GM19239 (cell line): ENCODE results near the gene PLA2G4A.
"Not testable (repeated sequence)": the region's sequence is repeated elsewhere in the genome, so short reads cannot be mapped to it uniquely, and the experiment has no call there.

Experiments
- DNase-seq: peaks from one replicate; pipeline ENCODE4 v3.0.0; 2011; ENCODE audit warnings: low spot score; ENCODE audit not compliant: insufficient read length
- FAIRE-seq: peaks from 2 replicates; lab custom pipeline; 2011; peaks lifted over from hg19 to GRCh38; lab: Jason Lieb, UNC

PLA2G4A gene

GRCh38 chr1:186903374-186904136, 74.8 kb downstream of the PLA2G4A start:
- DNase-seq, result no peak
- no peak for FAIRE-seq

DNA sequence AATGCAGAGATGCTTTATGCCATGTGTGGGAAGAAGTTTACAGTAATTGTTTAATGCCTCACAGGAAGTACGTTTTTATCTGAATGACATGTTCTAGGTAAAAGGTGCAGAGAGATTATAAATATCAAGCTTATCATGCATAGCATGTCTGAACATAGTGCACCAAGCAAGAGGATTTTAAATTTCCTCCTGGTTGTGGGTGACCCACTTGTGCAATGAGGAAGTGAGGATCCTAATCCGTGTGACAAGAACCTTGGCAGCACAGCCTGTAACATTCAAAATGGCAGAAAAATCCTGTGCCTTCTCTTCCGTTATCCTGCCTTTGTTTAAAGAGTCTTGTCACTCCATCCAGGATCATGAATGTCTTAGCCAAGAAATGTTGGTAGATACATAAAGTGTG, 75.6 kb downstream of the PLA2G4A start:
- DNase-seq (no peak), FAIRE-seq (no peak)

DNA sequence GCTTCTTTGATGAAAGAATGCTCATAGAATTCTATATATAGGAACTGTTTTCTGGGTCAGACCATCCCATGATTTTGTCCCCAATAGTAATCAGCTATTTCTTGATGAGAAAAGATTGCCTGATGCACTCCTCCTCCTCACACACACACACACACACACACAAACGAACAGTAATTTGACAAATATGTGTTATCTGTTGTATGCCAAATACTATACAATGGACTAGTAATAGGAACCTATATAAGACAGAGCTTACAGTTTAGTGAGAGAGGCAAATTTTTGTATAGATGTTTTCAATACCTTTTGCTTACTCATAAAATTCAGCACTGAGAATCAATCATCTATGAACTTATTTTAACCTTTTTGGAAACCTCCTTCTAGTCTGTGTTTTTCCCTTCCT, 76.8 kb downstream of the PLA2G4A start:
- no peak for DNase-seq
- no peak for FAIRE-seq

GRCh38 chr1:186915555-186915954, 86.8 kb downstream of the PLA2G4A start:
- DNase-seq, result no peak
- FAIRE-seq, result no peak

GRCh38 chr1:186917106-186917786, 88.5 kb downstream of the PLA2G4A start:
- FAIRE-seq, DNase-seq: not testable (repeated sequence)

- FAIRE-seq, DNase-seq: not testable (repeated sequence)
Observed at GRCh38 chr1:186921386-186921785, 92.6 kb downstream of the PLA2G4A start.

- DNase-seq, FAIRE-seq: not testable (repeated sequence)
Observed at GRCh38 chr1:186922814-186923213, 94.1 kb downstream of the PLA2G4A start.

DNA sequence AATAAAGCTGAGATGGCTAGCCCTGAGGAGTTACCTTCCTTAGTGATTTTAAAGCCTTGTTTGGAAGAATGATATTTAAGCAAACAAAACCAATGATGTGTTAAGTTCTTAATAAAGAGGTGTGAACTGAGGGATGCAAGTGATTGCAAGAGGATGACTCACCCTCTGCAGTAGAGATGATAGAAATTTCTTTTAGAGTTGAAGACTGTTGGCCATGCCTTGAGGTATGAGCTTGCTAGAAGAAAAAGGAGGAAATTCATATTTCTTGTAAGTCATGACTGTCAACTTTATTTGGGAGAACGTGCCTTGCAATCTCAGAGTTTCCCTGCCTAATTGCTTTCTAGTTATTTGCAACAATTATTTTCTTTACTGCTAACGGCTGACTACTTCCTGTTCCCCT, 94.7 kb downstream of the PLA2G4A start:
- no peak for FAIRE-seq
- no peak for DNase-seq

DNA sequence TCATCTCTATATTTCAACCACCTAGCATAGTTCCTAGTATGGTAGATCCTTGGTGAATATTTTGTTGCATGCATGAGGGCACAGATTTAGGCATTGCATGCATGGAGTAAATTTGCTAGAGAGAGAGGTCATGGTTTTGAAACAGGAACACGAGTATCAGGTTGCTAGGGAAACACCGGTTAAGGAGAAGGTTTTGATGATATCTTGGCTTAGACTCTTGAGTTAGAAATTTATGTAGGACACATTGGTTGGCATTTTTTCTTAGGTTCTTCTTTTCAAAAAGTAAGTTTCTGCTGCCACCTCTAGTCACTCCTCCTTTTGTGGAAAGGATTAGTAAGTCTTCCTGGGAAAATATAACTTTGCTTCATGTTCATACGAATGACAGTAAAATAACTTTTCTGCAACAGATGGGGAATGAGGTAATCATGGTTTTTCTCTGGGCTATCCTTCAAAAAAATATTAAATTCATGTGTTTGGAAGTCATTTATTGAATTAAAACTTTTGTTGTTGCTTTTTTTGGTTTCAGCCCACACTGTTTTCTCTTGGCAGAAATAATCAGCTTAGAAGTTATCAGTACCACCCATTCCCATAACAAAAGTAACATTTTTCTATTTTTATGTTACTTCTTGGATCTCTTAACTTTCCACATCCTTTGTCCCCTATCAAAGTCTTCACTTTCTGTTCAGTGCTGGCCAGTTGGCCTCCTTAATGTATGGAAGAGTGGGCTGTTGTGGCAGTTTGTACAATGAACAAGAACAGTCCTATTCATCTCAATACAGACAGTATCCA, 97.3 kb downstream of the PLA2G4A start:
- FAIRE-seq, result no peak

DNA sequence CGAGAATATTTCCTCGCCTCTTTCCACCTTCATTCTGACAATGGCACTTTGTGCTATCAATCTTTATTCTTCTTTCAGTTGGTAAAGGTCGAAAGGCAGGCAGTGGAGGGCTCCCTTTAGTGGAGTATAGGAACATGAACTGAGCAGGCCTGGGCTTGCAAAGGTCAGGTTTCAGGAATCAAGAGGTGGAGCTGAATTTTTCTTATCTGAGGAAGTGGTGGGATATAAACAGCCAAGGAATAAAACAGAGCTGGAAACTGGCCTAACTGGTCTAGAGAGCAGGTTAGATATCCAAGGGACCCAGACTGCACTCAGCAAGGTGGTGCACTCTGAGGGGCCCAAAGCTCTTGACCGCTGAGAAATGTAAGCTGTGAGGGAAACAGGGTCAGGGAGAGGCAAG, 99.1 kb downstream of the PLA2G4A start:
- DNase-seq, result no peak

More for the DNA sequence above, 97.3 kb downstream of the PLA2G4A start:
- no peak for DNase-seq

GRCh38 chr1:186930238-186930637, 101.5 kb downstream of the PLA2G4A start:
- DNase-seq (no peak), FAIRE-seq (no peak)

More for the DNA sequence above, 99.1 kb downstream of the PLA2G4A start:
- FAIRE-seq, result no peak

- DNase-seq, result no peak
- no peak for FAIRE-seq
Observed at GRCh38 chr1:186937016-186937670, 108.4 kb downstream of the PLA2G4A start.

DNA sequence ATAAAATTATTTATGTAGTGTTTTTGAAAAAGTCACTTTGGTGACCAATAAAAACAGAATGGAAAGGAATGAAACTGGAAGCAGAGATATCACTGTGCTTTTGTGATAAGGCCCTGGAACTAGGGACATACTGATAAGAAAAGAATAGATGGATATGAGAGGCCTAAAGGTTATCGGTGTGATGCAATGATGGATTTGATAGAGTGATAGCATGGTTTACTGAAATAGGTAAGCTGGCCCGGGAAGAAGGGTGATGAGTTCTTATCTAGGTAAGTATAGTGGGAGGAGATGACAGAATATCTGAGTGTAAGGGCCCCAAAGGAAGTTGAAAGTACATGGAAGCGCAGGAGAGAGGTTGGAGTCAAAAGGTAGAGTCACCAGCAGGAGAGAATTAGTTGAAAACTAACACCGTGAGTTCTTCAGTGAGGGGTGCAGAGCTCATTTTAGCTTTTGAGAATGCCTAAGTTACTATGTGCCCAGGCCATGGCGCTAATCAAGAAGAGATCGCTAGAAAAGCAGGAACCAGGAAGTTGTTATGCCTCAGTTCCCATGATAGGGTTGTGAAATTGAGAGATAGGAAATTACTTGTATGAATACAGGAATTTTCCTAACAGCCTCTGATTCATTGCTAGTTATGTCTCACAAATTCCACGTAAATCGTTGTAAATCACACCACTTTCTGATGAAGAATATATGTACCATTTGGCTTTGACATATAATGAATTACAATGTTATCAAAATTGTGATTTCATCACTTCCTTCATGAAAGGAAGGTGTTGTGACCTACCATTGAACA, 115.3 kb downstream of the PLA2G4A start:
- no peak for FAIRE-seq
- no peak for DNase-seq

- DNase-seq, result no peak
- FAIRE-seq, result no peak
Observed at GRCh38 chr1:186945146-186945545, 116.4 kb downstream of the PLA2G4A start.

DNA sequence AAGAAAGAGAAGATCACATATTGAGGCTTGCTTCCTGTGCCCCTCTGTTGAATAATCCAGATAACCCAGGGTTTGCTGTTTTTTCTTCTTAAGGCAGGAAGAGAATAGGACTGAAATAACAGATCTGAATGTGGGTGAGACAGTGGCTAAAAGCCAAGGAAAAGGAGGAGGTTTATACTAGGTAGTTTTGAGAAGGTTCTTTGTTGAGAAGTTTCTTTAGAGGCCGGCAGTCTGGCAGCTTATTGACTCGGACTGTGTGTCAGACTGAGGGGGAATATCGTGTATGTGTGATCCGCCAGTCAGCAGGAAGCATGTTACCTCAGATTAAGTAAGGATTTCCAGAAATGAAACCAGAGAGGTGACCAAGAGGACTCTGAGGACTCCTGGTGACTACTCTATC, 119.8 kb downstream of the PLA2G4A start:
- DNase-seq, result no peak
- no peak for FAIRE-seq

DNA sequence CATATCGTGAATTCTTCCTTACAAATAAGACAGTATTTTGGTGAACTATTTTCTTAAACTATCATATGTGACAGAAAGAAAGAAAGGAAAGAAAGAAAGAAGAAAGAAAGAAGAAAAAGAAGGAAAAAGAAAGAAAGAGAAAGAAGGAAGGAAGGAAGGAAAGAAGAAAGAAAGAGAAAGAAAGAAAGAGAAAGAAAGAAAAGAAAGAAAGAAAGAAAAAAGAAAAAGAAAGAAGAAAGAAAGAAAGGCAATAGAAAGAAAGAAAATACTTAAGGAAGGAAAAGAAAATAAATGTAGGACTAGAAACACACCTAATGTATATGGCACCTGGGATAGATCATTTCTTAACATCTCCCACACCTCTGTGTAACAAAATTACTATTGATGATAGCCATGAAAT, 120.4 kb downstream of the PLA2G4A start:
- no peak for FAIRE-seq
- no peak for DNase-seq

GRCh38 chr1:186950547-186950946, 121.8 kb downstream of the PLA2G4A start:
- FAIRE-seq (no peak), DNase-seq (no peak)

DNA sequence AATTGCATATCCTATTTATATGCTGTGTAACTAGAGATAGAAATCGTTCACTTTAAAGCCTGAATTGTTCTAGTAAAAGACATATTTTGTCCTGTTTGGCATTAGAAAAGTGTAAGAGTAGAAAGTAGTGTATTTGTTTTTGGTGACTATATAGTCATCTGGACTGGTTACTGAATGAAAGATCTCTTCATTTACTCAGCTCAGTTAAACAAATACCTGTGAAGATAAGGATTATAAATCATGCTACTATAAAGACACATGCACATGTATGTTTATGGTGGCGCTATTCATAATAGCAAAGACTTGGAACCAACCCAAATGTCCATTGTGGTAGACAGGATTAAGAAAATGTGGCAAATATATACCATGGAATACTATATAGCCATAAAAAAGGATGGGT, 125.1 kb downstream of the PLA2G4A start:
- no peak for FAIRE-seq
- DNase-seq, result no peak

DNA sequence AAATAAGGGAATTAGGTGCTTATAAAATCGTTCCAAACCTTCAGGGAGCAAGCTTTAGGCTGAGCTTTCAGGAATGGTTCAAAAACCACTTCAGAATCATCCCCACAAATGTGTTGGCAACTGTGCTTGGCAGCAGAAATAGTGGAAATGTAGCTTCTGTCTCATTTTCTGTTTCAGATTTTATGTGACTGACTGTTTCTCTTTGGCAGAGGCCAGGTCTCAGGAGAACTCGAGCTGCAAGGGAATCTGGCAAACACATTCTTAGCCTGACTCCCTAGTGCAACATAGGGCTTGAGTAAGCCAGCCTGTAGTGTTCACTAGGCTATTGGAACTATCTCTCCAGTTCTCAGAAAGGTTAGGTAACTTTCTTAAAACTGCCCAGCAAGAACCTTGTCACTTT, 128.6 kb downstream of the PLA2G4A start:
- no peak for DNase-seq
- no peak for FAIRE-seq

DNA sequence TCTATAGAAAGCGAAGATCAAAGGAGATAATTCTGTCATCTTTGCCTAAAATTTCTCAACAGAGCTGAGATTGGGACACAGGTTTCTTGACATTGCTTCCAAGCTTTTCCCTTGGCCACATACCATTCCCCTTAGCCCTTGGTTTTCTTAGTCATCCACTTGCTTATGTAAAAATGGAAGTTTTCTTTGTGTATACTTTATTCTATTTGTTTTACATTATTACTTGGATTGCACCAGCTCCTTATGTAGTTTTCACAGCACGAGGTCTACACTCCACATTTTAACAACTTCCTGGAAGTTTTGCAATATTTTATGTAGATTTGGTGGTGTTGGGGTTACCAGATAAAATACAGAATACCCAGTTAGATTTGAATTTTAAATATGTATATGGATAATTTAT, 129.8 kb downstream of the PLA2G4A start:
- DNase-seq (no peak), FAIRE-seq (no peak)
